HG03571 (cell line): ENCODE measurements around the gene NKPD1.
"Not testable (repeated sequence)": the region's sequence is repeated elsewhere in the genome, so short reads cannot be mapped to it uniquely, and the experiment has no call there.

Source experiments
- ATAC-seq: cut with Tn5 transposase; IDR thresholded peaks from one replicate; pipeline ENCODE4 v1.9.1; 2021; ENCODE audit not compliant: unreplicated experiment

Gene NKPD1

DNA sequence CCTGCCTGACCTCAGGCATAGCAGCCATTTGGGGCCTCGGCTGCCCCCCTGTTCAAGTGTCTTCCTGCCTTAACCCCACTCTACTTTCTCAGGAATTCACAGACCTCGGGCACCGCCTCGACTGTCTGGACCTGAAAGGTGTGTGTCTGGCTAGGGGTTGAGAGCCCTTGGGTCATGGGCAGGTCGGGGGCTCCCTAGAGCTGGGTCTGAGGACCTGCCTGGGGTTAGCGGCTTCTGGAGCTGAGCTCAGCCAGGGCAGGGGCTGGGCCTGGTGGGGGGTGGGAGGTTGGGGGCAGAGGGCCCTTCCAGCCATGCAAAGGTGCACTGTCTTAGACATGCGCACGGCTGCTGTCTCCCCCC, 20.7 kb downstream of the NKPD1 start:
- no peak for ATAC-seq

GRCh38 chr19:45139286-45140143, 21.3 kb downstream of the NKPD1 start:
- ATAC-seq: no peak

DNA sequence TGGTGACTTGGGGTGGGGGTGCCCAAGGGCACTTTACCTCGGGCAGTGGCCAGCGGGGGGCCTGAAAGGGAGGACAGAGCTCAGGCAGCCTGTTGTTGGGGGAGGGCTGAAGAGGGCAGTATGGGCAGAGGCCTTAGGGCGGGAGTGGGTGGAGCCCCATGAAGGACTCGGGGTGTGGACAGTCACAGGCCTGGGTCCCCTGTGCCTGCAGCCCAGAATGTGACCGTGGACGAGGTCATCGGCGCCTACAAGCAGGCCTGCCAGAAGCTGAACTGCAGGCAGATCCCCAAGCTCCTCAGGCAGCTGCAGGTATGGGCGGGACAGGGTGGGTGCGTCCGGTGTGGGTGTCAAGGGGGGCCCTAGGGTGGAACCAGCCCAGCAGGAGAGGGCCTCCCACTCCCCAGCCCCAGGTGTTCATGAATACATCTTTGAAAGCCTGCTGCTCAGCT, 22.5 kb downstream of the NKPD1 start:
- ATAC-seq: no peak

- ATAC-seq: peak; percentile 69
Measured at GRCh38 chr19:45137179-45137761, 23.5 kb downstream of the NKPD1 start.

GRCh38 chr19:45136507-45137178, 24.1 kb downstream of the NKPD1 start:
- peak; percentile 8 for ATAC-seq

- ATAC-seq: no peak
Measured at GRCh38 chr19:45135176-45135885, 25.5 kb downstream of the NKPD1 start.

- no peak for ATAC-seq
Measured at GRCh38 chr19:45133661-45134060, 27.1 kb downstream of the NKPD1 start.

- no peak for ATAC-seq
Measured at GRCh38 chr19:45130888-45131615, 29.7 kb downstream of the NKPD1 start.

DNA sequence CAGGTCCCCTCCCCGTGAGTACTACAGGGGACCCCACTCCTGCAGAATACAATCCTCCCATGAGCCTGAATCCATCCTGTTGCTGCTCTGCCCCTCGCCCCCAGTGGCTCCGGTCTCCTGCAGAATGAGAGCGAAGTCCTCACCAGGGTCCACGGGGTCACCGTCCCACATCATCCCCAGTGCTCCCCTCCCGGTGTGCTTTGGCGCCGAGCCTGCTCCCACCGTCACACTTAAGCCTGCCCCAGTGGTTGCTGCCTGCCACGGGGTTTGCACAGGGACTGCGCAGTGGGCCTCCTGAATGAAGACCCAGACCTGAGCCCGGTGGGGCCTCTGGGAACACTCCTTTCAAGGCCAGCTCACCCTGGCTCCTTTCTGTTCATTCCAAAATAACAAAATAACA, 30.5 kb downstream of the NKPD1 start:
- no peak for ATAC-seq

DNA sequence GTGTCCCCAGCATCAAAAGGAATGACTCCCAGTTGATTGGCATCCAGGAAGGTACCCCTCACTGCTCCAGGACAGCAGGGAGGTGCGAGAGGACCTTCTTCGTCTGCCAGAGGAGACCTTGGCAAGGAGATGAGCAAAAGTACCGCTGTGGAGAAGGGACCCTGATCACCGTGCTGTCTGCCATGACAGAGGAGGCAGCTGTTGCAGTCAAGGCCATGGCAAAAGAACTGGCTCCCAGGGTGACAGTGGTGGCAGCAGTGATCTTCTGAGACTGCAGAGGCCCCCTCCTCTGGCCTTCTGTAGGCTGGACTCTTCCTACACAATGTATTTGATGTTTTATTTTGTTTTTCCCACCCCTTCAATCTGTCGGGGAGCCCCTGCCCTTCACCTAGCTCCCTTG, 32.0 kb downstream of the NKPD1 start:
- ATAC-seq: no peak

- ATAC-seq: no peak
Measured at GRCh38 chr19:45128146-45128545, 32.6 kb downstream of the NKPD1 start.

DNA sequence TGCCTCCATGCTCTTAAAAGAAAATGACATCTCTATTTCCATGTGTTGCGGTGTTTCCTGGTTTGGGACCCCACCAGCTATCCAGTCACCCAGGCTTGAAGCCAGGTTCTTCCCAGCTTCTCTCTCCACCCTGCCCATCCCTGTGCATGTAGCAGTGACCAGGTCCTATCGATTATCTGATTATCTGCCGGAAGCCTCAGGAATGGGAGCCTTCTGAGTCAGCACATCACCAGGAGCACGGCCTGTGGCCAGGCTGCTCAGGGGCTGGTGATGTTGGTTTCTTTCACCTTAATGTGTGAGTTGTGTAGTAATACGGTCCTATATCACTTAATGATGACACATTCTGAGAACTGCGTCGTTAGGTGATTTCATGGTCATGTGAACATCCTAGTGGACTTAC, 34.1 kb downstream of the NKPD1 start:
- ATAC-seq: no peak

DNA sequence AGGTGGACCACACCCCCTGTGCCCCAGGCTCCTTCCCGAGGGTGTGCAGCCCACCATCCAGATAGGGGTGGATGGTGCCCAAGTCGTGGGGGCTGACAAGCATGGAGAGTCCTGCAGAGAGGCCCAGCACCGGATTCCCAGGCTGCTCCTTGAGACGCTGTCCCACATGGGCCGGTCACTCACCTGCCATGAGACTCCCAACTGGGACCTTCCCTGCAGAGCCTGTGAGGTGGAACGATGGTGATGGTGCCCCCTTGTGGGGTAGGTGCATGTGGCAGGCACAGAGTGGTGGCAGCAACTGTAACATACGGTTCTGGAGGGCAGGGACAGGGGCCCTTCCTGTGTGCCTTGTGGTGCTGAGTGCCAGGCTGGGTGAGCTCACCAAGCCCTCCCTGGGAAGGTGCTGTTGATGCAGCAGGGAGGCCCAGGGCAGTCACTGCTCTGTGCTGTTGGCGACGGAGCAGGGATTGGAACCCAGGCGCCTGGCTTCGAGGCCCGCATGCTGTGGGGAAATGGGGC, 34.7 kb downstream of the NKPD1 start:
- no peak for ATAC-seq

DNA sequence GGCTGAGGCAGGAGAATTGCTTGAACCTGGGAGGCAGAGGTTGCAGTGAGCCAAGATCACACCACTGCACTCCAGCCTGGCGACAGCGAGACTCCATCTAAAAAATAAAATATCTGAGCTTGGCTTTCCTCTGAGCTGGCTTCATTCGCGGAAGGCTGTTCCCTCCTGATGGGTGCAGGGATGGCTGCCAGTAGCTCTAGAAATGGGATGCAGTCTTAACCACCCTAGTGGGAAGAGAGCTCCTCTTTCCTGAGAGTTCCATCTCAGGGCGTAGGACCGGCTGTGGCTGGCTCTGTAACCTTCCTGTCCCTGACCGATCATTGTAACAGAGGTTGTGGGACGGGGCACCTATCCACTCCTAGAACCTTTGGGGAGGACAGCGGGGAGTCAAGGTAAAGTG, 35.4 kb downstream of the NKPD1 start:
- no peak for ATAC-seq

- no peak for ATAC-seq
Measured at GRCh38 chr19:45124021-45124420, 36.8 kb downstream of the NKPD1 start.

DNA sequence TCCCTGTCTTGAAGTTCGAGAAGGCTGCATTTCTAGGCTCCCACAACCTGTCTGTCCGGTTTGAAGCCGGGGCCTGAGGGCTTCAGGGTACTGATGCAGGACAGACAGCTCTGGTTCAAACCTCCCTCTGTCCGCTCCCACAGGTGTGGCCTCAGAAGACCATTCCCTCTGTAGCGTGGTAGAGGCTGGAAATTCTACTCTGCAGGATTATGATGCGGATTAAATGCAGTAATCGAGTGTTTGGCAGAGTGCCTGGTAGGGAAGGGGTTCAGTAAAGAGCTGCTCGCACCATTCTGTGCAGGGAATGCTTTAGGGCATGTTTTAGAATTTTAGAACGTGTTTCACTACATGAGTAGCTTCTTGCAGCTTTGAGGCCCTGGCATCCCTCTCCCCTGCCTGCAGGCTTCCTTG, 37.3 kb downstream of the NKPD1 start:
- no peak for ATAC-seq

DNA sequence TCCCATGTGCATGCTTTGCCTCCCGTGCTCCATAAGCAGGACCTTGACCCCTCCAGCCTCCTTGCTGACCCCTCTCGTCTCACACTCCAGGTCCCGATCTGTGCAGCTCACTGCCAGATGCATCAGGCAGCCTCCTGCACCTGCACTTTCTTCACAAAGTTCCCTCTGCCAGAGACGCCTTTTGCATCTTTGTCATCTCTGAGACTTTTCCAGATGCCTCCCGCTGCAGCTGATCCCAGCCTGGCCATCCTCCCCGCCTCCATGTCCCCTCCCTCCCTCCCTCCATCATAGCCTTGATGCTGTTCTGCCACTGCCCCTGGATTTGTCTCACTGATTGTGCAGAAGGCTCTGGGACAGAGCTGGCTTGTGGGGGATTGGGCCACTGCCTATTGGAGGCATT, 38.0 kb downstream of the NKPD1 start:
- no peak for ATAC-seq

DNA sequence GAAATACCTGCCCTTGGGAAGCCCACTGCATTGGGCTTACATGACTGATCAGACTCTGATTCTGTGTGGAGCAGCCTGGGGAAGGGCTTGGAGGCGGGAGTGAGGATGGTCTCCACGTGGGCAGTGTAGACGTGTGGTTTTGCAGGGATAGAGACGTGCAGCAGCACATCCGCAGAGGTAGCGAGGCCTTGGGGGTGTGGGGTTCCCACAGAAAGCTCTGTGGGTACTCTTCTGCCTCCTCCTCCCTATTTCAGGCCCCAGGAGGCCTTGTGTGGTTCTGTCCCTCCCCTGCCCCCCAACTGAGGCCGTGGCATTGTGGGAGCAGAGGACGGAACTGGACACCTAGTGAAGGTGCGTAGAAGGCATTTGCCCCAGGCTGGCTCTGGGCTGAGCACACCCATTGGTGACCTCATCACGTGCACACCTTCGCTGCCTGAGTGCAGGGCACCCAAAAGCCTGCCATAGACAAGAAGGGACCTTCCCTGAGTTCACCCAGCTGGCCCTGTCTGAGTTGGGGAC, 38.9 kb downstream of the NKPD1 start:
- no peak for ATAC-seq

DNA sequence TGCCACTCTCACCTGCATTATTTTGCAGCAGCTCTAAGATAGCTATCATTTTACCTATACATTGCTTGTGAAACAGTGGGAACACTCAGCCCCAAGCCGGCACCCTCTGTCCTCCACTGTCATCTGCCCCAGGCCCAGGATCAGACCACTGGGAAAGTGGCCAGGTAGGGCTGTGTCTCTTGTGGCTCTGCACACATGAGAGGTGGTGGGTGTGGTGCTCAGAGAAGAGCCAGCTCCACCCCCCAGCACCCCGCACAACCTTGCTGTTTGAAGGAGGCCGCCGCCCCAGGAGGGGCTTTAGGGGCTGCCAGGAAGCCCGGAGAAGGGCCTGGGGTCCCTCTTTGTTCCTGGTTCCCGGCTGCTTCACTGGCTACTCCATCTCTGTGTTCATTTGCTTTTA, 41.2 kb downstream of the NKPD1 start:
- ATAC-seq: no peak

DNA sequence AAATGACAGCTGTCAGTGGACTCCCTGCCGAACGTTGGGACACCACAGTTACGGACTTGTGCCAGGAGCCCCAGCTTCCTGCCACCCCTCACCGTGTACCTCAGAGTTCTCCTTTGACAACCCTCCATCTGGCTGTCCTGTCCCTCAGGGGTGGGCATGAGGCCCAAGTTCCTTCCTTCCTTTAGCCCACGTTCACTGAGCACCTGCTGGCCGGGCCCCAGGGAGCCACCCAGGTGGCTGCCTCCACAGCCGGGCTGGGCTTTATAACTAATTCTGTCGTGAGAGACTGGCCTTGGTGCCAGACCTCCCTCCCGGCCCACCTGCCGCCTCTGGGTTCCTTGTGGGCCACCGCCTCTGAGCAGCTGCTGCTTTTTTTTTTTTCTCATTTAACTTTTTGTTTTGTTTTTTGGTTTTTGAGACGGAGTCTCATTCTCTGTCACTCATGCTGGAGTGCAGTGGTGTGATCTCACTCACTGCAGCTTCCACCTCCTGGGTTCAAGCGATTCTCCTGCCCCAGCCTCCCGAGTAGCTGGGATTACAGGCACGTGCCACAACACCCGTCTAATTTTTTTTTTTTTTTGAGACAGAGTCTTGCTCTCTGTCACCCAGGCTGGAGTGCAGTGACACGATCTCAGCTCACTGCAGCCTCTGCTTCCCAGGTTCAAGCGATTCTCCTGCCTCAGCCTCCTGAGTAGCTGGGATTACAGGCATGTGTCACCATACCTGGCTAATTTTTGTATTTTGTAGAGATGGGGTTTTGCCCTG, 42.0 kb downstream of the NKPD1 start:
- not testable (repeated sequence) for ATAC-seq
